Measurements from ENCODE around the gene NPSR1.
"Not testable (repeated sequence)": the region's sequence is repeated elsewhere in the genome, so short reads cannot be mapped to it uniquely, and the experiment has no call there.

Gene NPSR1

DNA sequence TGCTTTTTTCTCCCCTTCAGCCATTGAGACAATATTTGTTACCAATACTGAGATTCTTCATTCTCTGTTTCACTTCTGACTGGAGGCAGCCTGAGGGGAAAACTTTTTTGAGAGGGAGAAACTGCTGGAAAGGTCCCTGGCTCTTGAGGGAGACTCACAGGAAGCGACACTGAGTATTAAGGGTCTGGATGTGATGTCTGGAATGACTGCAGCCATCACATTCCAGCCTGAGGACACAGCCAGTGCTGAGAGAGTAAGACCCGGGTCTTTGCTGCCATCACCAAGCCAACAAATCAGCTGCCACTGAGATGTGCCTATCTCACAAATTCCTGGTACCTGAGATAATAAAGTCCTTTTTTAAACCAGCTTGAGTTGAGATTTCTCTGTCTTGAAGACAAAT lies 221.9 kb downstream of the NPSR1 start:
- no peak for DNase-seq

DNA sequence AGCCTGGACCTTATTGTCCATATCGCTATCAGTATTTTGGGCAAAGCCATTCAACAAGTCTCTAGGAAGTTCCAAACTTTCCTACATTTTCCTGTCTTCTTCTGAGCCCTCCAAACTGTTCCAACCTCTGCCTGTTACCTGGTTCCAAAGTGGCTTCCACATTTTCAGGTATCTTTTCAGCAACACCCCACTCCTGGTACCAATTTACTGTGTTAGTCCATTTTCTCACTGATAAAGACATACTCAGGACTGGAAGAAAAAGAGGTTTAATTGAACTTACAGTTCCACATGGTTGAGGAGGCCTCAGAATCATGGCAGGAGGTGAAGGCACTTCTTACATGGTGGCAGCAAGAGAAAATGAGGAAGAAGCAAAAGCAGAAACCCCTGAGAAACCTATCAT lies 225.8 kb downstream of the NPSR1 start:
- DNase-seq: not testable (repeated sequence)

DNA sequence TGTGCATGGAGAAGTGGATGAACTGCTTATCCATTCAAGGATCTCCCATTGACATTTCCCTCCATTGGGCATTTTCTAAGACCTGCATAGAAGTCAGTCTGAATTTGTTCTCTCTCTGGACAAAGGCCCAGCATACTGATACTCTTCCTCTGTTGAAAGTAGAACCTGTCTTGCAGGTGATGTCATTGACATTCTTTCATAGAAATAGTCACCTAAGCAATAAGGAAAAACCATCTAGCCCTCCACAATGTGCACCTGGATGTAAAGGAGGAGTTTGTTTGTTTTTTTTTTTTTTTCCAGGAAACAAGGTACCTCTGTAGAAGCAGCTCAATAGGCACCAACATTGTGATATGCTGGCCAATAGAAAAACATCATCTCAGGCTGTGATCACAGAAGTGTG lies 228.8 kb downstream of the NPSR1 start:
- no peak for DNase-seq

DNA sequence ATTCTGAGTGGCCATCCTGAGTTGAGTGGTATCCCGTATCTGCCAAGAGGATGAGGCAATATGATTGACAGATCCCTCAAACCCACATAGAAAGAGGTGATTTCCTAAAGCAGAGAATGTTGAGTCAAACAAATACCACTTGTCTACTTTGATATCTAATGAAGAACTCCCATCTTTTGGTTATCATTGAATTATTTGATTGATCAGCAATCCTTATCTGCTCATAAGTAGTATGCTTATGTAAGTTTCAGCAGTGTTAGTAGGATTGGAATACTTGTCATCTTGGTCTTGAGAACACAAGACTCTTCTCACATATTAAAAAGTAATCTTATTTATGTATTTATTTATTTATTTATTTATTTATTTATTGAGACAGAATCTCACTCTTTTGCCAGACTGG lies 231.9 kb downstream of the NPSR1 start:
- no peak for DNase-seq

DNA sequence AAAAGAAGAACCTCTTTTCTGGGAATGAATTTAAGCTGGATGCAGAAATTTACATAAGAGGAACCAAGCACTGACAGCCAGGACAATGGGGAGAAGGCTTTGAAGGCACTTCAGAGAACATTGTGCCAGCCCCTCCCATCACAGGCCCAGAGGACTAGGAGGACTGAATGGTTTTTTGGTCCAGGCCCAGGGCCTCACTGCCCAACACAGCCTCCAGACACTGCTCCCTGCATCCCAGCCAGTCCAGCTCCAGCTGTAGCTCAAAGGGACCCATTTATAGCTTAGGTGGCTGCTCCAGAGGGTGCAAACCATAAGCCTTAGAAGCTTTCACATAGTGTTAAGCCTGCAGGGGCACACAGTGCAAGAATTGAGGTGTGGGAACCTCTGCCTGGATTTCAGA lies 237.2 kb downstream of the NPSR1 start:
- DNase-seq: no peak

Measured in activated CD4-positive, alpha-beta T cell treated with anti-CD3 and anti-CD28 coated beads, Interleukin-2, amount 50 U/mL, for 48 hours (primary cell).